GM21423 (cell line): Measurements from ENCODE around the gene NUB1.

ENCODE experiments used
- ATAC-seq: cut with Tn5 transposase; IDR thresholded peaks from one replicate; pipeline ENCODE4 v1.9.1; 2021; ENCODE audit warnings: mild to moderate bottlenecking, moderate library complexity; ENCODE audit not compliant: unreplicated experiment

Gene NUB1

DNA sequence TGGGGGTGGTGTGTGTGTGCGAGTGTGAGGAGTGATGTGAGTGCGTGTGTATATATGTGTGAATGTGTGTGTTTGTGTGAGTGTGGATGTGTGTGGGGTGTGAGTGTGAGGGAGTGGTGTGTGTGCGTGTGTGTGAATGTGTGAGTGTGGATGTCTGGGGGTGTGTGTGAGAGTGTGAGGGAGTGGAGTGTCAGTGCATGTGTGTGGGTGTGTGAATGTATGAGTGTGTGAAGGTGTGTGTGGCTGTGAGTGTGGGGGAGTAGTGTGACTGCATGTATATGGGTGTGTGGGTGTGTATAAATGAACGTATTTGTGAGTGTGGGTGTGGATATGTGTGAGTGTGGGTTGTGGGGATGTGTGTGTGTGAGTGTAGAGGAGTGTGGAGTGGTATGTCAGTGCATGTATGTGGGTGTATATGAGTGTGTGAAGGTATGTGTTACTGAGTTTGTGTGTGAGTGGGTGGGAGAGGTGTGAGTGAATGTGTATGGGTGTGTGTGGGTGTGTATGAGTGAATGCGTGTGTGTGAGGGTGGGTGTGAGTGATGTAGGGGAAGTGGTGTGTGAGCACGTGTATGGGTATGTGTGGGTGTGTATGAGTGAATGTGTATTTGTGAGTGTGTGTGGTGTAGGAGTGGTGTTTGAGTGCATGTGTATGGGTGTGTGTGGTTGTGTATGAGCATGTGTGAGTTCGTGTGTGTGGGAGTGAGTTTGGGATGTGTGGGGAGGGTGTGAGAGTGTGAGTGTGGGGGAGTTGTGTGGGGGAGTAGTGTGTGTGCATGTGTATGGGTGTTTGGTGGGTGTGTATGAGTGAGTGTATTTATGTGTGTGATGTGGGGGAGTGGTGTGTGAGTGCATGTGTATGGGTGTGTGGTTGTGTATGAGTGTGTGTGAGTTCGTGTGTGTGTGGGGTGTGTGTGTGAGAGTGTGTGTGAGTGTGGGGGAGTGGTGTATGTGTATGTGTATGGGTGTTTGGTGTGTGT lies 28.5 kb upstream of the NUB1 start:
- no peak for ATAC-seq

DNA sequence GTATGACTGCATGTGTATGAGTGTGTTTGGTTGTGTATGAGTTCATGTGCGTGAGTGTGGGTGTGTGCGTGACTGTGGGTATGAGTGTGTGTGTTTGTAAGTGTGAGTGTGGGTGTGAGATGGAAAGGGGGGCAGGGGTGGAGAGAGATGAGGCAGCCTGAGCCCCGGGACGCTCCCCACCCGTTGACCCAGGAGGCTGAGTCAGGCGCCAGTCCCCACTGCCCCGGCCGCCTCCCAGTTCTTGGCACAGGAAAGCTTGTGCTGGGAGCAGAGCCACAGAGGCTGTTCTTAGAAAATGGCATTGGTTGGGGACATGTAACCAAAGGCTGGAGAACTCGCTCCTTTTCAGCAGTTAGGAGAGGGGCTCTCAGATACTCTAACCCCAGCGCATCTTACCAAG lies 27.8 kb upstream of the NUB1 start:
- no peak for ATAC-seq

GRCh38 chr7:151314401-151314800 lies 27.2 kb upstream of the NUB1 start:
- no peak for ATAC-seq

GRCh38 chr7:151315038-151315655 lies 26.5 kb upstream of the NUB1 start:
- ATAC-seq: no peak

DNA sequence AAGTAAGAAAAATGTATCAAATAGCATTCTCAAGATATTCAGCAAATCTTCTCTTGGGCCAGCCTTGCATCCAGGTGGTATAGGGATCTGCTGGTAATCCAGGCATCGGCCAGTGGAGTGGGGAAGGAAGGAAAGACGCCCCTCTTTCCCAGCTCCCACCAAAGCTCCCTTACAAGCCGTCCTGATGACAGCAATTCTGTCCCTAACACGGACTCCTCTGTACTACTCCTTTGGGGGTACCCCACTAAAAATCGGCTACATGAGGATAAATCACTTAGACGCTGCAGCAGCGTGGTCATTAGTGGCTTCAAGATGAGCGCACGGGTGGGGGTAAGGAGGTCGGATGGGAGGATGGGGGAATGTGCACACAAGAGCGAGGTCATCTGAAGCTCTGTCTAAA lies 24.7 kb upstream of the NUB1 start:
- no peak for ATAC-seq

GRCh38 chr7:151317936-151318335 lies 23.7 kb upstream of the NUB1 start:
- ATAC-seq: no peak

GRCh38 chr7:151319189-151319588 lies 22.4 kb upstream of the NUB1 start:
- ATAC-seq: no peak

GRCh38 chr7:151320263-151320845 lies 21.3 kb upstream of the NUB1 start:
- ATAC-seq: no peak

GRCh38 chr7:151321341-151321740 lies 20.3 kb upstream of the NUB1 start:
- no peak for ATAC-seq

- no peak for ATAC-seq
Measured at GRCh38 chr7:151322906-151323305, 18.7 kb upstream of the NUB1 start.

DNA sequence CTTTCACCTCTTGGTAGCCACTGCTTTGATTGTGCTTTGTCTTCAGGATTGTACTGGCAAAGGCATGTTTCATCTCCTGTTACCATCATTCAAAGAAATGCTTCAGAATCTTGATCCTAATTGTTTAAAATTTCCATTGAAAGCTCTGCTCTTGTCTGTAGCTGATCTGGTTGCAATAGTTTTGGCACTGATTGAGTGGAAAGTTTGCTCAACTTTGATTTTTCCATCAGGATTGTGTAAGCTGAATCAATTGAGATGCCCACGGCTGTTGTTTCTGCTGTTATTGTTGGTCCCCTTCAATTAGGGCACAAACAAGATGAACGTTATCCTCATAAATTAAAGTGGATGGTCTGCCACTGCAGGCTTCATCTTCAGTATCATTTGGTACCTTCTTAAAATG lies 14.6 kb upstream of the NUB1 start:
- ATAC-seq: no peak

DNA sequence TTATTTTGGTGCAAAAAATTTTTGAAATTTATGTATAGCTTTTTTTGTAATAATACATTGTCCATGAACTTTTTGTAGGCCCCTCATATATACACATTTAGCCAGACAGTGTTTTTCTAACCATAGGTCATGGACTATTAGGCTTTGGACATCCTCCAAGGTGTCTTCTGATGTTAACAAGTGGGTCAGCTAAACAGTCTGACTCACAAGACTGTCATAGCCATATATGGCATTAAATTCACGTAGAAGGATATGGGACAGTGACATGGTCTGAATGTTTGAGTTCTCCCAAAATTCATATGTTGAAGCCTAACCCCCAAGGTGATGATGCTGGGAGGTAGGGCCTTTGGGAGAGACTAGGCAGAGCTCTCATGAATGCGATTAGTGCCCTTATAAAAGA lies 14.0 kb upstream of the NUB1 start:
- no peak for ATAC-seq

DNA sequence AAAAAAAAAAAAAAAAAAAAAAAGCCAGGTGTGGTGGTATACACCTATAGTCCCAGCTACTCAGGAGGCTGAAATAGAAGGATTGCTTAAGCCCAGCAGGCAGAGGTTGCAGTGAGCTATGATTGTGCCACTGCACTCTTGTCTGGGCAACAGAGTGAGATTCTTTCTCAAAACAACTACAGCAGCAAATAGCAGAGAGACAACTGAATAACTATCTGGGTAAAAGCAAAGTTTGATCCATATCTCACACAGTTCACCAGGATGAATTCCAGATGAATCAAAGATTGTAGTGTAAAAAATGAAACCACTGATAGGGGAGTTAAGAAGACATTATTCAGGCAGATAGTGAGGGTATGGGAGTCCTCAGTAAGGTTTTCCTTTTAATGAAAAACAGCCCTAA lies 11.4 kb upstream of the NUB1 start:
- no peak for ATAC-seq

- no peak for ATAC-seq
Measured at GRCh38 chr7:151330661-151331060, 11.0 kb upstream of the NUB1 start.

GRCh38 chr7:151334628-151335027 lies 7.0 kb upstream of the NUB1 start:
- ATAC-seq: no peak

- no peak for ATAC-seq
Measured at GRCh38 chr7:151336027-151336708, 5.4 kb upstream of the NUB1 start.

DNA sequence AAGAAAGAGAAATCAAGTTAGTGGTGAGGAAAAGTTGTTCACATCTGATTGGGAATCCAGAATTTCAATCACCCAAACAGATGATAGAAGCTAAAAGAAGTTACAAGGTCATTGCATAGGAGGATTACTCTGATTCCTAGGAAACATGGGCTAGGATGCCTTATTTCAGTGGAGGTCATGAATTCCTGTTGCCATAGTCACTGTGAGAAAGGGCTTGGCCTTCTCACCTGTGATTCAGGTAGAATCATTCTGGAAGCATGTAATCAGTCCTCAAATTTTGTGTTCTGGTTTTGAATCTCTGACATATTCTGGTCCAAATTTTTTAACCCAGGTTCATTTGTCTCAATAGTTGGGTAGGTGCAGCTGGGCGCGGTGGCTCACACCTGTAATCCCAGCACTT lies 4.3 kb upstream of the NUB1 start:
- ATAC-seq: no peak

DNA sequence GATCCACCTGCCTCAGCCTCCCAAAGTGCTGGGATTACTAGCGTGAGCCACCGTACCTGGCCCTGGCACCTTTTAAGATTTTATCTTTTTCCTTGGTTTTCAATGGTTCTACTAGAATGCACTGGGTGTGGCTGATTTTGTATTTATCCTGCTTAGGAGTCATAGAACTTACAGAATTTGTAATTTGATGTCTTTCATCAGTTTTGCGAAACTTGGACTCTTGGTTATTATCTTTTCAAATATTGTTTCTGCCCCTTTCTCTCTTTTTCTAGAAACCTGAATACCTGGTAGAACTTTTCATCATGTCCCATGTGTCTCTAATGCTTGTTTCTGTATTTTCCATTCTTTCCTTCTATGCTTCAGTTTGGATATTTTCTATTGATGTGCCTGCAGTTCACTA lies 2.8 kb upstream of the NUB1 start:
- ATAC-seq: no peak

- ATAC-seq: peak; percentile 39
Measured at GRCh38 chr7:151339651-151340382, 1.8 kb upstream of the NUB1 start.

DNA sequence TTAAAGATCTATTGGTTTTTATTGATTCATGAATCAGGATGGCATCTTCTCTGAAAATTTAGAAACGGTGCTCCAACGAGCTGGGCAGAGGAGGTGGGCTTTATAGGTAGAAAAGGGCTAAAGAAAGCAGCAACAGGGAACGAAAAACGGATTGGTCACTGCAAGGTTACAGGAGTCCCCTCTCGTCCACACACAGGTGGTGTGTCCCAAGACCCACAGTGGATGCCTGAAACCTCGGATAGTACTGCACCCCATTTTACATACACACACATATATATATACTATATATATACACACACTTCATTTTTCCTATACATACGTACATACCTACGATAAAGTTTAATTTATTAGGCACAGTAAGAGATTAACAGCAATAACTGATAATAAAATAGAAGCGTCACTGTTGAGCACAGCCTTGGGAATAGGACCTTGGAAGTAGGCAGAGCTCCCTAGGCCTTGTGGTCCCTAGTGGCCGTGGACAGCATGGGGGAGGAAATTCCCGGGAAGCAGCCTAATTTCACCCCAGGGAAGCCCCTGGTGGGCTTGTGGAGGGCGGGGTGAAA lies 737 bp upstream of the NUB1 start:
- no peak for ATAC-seq
